ENCODE data around the gene ALCAM.
A peak's percentile ranks its signal among the peaks of the same experiment; 100 is the strongest.
"Not testable (repeated sequence)": the region's sequence is repeated elsewhere in the genome, so short reads cannot be mapped to it uniquely, and the experiment has no call there.

Gene ALCAM

GRCh38 chr3:105356988-105357387 is 9.7 kb upstream of the ALCAM start:
- DNase-seq: no peak

GRCh38 chr3:105359098-105359762 is 7.5 kb upstream of the ALCAM start:
- DNase-seq: no peak

DNA sequence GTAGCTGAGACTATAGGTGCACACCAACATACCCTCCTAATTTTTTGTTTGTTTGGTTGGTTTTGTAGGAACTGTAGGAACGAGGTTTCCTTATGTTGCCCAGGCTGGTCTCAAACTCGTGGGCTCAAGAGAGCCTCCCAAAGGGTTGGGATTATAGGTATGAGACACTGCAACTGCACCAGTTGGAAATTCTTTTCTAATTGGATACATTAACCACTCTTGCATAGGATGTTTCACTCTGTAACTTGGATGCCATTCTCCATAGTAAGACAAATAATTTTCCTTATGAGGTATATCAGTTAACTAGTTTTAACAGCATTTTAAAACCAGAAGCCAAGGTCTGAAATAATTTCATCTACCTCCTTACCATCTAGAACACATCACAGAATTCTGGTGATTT is 6.7 kb upstream of the ALCAM start:
- DNase-seq: no peak

GRCh38 chr3:105362021-105362665 is 4.6 kb upstream of the ALCAM start:
- DNase-seq: no peak

DNA sequence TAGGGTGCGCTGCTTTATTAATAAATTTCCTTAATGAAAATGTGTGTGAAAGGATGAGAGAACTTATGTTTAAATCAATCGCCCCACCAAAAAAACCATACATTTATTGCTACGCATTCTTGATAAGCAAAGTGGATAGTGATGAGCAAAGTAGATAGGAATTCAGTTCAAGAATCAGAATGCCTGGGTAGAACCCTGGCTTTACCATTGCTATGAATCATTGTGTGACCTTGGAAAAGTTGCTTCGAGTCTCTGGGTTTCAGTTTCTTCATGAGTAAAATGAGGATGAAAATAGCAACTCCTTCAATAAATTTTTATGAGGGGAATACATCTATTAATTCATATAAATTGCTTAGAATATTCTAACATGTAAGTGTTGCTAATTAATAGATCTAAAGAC is 2.6 kb upstream of the ALCAM start:
- no peak for DNase-seq

DNA sequence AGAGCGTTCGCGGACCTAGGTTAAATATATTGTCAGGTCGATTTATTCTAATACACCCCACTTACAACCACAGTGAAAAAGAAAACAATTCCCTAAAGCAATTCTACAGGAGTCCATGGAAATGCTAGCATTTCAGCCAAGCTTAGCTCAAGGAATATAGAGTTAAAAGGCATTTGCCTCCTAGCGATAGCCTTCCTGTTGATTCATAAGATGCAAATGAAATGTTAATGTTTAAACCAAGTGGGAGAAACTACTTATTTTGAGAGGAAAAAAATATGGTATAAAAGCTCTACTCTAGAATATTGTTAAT is 1.7 kb upstream of the ALCAM start:
- DNase-seq: peak in 1 of 2 experiments; percentile 28

- peak; percentile 80 to 93 for DNase-seq
Observed at GRCh38 chr3:105365391-105366325, 1.1 kb upstream of the ALCAM start.

- peak in 1 of 2 experiments; percentile 70 for DNase-seq
Observed at GRCh38 chr3:105367063-105367405, 325 bp downstream of the ALCAM start.

- DNase-seq: peak; percentile 71 to 84
Observed at GRCh38 chr3:105367406-105368213, 901 bp downstream of the ALCAM start.

GRCh38 chr3:105368566-105369499 is 2.1 kb downstream of the ALCAM start:
- DNase-seq: peak; percentile 54 to 77

- peak; percentile 77 to 86 for DNase-seq
Observed at GRCh38 chr3:105369500-105370371, 3.0 kb downstream of the ALCAM start.

GRCh38 chr3:105373383-105373782 is 6.7 kb downstream of the ALCAM start:
- no peak for DNase-seq

- no peak for DNase-seq
Observed at GRCh38 chr3:105375750-105376511, 9.2 kb downstream of the ALCAM start.

DNA sequence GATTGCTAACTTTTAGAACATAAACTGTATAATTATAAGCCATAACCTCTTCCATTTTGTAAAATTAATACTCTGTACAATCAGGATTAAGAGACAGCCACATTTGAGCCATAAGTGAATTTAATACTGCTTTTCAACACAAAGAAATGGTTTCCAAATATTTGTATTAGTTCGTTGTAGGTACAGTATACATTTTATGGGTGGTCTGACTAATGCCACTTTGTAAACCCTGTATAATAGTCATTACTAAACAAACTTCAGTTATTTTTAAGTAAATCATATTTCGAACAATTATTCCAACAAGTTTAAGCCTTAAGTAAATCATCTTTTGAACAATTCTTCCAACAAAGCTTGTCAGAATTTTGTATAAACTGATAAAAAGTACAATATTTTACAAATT is 11.0 kb downstream of the ALCAM start:
- DNase-seq: no peak

GRCh38 chr3:105385179-105385578 is 18.5 kb downstream of the ALCAM start:
- DNase-seq: no peak

GRCh38 chr3:105385819-105386508 is 19.3 kb downstream of the ALCAM start:
- no peak for DNase-seq

DNA sequence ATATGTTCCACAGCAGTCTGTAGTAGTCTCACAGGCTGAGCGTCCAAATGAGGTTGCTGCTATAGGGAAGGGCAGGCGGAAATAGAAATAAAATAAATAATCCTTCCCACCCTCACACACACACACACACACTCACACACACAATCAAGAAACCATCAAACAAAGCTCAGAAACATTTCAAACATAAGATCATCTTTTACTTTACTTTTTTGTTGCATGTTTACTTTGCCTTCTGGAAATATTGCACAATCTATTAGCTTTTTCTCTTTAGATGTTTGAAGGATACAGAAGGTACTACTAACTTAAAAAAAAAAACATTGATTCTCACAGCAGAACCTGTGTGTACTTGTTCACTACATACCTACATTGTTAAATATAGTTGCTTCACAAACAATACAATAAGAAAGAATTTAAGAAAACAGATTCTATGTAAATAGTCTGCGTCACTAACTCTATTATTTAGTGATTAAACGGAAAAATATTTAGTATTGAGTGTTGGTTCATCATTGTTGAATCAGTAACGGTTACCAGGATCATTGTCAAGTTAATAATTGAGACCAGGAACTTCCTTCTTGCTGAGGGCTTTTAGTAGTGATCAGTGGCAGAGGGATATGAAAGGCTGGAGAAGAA is 20.5 kb downstream of the ALCAM start:
- no peak for DNase-seq

- no peak for DNase-seq
Observed at GRCh38 chr3:105388176-105388575, 21.5 kb downstream of the ALCAM start.

DNA sequence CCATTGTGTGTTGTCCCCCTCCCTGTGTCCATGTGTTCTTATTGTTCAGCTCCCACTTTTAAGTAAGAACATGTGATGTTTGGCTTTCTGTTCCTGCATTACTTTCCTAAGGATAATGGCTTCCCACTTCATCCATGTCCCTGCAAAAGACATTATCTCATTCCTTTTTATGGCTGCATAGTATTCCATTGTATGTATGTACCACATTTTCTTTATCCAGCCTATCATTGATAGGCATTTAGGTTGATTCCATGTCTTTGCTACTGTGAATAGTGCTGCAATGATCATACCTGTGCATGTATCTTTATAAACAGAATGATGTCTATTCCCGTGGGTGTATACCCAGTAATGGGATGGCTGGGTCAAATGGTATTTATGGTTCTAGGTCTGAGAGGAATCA is 23.1 kb downstream of the ALCAM start:
- DNase-seq: not testable (repeated sequence)
